ENCODE results near the gene BTBD16. TPM values are rescaled to one million over a fixed set of nuclear protein-coding genes. Genes with fewer than 3 reads are reported as not detected.

The BTBD16 gene
- total and polyA plus RNA-seq, 7 donors: 0.12 to 0.55 (median 0.54) TPM; not detected in 4

DNA sequence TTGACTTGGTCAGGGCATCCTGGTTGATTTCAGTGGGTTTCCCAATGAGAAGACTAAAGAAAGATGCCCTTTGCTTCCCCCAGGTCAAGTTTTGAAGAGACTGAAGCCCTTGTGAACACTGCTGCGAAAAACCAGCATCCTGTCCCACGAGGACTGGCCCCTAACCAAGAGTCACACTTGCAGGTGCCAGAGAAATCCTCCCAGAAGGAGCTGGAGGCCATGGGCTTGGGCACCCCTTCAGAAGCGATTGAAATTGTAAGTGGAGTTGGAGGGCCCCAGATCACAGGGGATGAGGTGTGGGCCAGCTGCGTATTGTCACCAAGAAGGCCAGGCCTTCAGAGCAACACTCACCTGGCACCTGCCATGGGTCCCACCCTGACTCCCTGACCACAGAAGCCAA is 43.3 kb upstream of the BTBD16 start:
- intact Hi-C loops (cut with DNase I): no loop called here
- no peak for DNase-seq
- WGBS, 2 donors: 90 to 91% methylated on average over 4 of the region's 4 CpGs
- Histone ChIP-seq H3K9me3 (no peaks in the 10 kb centered on the region), H3K27ac (no peak overlapping the region), H3K4me1 (no peaks in the 10 kb centered on the region), H3K36me3 (peaks cover 39 to 91% (median 57%) of the 10 kb centered on the region in 4 donors), H3K27me3 (no peaks in the 10 kb centered on the region), H3K4me3 (no peak overlapping the region)
- TF ChIP-seq POLR2A (IDR thresholded peaks at IDR 0.05) (no peak), EP300 (IDR thresholded peaks at IDR 0.05) (no peak), POLR2AphosphoS5 (IDR thresholded peaks at IDR 0.05) (no peak)
- TF ChIP-seq, protein P1, sequence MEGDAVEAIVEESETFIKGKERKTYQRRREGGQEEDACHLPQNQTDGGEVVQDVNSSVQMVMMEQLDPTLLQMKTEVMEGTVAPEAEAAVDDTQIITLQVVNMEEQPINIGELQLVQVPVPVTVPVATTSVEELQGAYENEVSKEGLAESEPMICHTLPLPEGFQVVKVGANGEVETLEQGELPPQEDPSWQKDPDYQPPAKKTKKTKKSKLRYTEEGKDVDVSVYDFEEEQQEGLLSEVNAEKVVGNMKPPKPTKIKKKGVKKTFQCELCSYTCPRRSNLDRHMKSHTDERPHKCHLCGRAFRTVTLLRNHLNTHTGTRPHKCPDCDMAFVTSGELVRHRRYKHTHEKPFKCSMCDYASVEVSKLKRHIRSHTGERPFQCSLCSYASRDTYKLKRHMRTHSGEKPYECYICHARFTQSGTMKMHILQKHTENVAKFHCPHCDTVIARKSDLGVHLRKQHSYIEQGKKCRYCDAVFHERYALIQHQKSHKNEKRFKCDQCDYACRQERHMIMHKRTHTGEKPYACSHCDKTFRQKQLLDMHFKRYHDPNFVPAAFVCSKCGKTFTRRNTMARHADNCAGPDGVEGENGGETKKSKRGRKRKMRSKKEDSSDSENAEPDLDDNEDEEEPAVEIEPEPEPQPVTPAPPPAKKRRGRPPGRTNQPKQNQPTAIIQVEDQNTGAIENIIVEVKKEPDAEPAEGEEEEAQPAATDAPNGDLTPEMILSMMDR (IDR thresholded peaks at IDR 0.05): no peak

DNA sequence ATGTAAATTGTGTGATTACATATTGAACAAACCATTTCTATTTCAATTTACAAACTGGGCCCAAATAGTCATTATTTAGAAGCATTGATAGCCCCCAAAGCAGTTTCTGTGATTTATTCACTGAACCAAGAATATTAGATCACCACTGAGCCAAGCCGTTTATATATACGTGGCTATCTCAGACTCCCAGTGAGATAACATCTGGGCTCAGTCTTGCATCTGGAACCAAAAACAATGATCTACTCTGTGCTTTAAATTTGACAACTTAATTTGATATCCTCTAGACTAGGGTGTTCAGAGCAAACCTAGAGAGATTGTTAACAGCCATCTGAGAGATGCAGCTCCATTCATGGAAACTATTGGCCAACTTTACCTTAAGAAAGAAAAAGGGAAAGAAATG is 41.4 kb upstream of the BTBD16 start:
- peaks cover 32 to 82% (median 50%) of the 10 kb centered on the region in 4 donors for H3K36me3 ChIP-seq
- intact Hi-C loops (cut with DNase I): no loop called here

DNA sequence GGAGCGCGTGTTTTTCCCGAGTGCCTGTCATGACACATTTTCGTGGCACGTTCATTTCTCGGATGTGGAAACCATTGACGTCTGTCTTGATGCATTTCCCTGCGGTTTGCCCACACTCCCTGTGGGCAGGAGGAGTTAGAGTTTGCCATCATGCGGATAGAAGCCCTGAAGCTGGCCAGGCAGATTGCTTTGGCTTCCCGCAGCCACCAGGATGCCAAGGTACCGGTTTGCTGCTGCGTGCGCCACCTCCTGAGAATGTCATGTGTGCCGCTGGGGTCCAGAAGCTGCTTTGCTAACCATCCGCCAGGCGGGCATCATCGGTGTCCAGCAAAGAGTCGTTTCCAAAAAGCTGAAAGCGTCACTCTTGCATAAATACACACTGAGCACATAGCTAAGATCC is 40.9 kb upstream of the BTBD16 start:
- WGBS, 2 donors: 96 to 97% methylated on average over 19 of the region's 19 CpGs
- Histone ChIP-seq H3K27ac (no peak overlapping the region), H3K27me3 (no peaks in the 10 kb centered on the region), H3K4me1 (no peaks in the 10 kb centered on the region), H3K36me3 (peaks cover 26 to 77% (median 46%) of the 10 kb centered on the region in 4 donors), H3K9me3 (no peaks in the 10 kb centered on the region), H3K4me3 (no peak overlapping the region)
- TF ChIP-seq, protein P1 (IDR thresholded peaks at IDR 0.05): no peak
- intact Hi-C loops (cut with DNase I): no loop called here
- no peak for DNase-seq

More for the DNA sequence above, 41.4 kb upstream of the BTBD16 start:
- TF ChIP-seq EP300 (IDR thresholded peaks at IDR 0.05) (no peak), POLR2AphosphoS5 (IDR thresholded peaks at IDR 0.05) (no peak), POLR2A (IDR thresholded peaks at IDR 0.05) (no peak)
- TF ChIP-seq, protein P1 (IDR thresholded peaks at IDR 0.05): no peak
- Histone ChIP-seq H3K27ac (no peak overlapping the region), H3K4me1 (no peaks in the 10 kb centered on the region), H3K4me3 (no peak overlapping the region), H3K27me3 (no peaks in the 10 kb centered on the region), H3K9me3 (no peaks in the 10 kb centered on the region)
- no peak for DNase-seq
- 82 to 91% methylated on average over 2 of the region's 2 CpGs for WGBS, 2 donors

DNA sequence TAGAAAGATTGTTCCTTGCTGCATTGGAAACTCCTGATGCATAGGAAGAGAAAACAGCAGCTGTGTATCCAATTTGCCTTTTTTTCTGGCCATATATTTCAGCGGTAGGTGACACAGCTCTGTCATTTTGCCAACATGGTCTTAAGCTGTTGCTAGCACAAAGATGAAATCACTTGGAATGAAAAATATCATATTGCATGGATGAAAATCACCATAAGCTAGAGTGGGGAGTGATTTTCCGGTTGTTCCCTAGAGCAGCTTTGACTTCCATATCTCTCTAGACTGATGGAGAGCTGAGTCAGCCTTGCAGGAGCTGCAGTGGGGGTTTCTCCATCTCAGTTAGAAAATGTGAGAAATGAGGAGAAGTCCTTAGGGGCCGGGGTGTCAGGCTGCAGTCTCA is 38.3 kb upstream of the BTBD16 start:
- no peak overlapping the region for H3K27ac ChIP-seq
- WGBS, 2 donors: 84 to 92% methylated on average over 3 of the region's 3 CpGs

More for the DNA sequence above, 38.3 kb upstream of the BTBD16 start:
- no peak for TF ChIP-seq EP300 (IDR thresholded peaks at IDR 0.05)
- TF ChIP-seq POLR2AphosphoS5 (IDR thresholded peaks at IDR 0.05): no peak
- no peak for TF ChIP-seq POLR2A (IDR thresholded peaks at IDR 0.05)
- TF ChIP-seq, protein P1 (IDR thresholded peaks at IDR 0.05): no peak
- Histone ChIP-seq H3K9me3 (no peaks in the 10 kb centered on the region), H3K4me1 (no peaks in the 10 kb centered on the region), H3K36me3 (peaks cover 7 to 77% (median 35%) of the 10 kb centered on the region in 4 donors), H3K4me3 (no peak overlapping the region), H3K27me3 (no peaks in the 10 kb centered on the region)
- intact Hi-C loops (cut with DNase I): no loop called here
- DNase-seq: no peak

Data from sigmoid colon (tissue), 7 donors.